Keratinocyte (primary cell): ENCODE results near the gene LRR1. TPM values are rescaled to one million over a fixed set of nuclear protein-coding genes. Genes with fewer than 3 reads are reported as not detected.
A peak's percentile ranks its signal among the peaks of the same experiment; 100 is the strongest.

Source experiments
- DNase-seq: peaks from one replicate; pipeline ENCODE4 v3.0.0-alpha.2; 2011; ENCODE audit warnings: low read depth, missing footprints, low spot score
- FAIRE-seq: peaks from 2 replicates; lab custom pipeline; 2011; peaks lifted over from hg19 to GRCh38; lab: Jason Lieb, UNC
- H2AFZ ChIP-seq: 2 replicates; pipeline ENCODE4 v1.6.0; 2012; ENCODE audit warnings: low read length, control low read depth, inconsistent platforms; ENCODE audit not compliant: control insufficient read depth
- H3K27ac ChIP-seq: 2 replicates; pipeline ENCODE4 v1.5.1; 2011; ENCODE audit warnings: low read length; ENCODE audit not compliant: control insufficient read depth, insufficient read depth
- H3K27me3 ChIP-seq: 3 replicates; pipeline ENCODE4 v1.6.0; 2011; ENCODE audit warnings: low read length; ENCODE audit not compliant: control insufficient read depth, insufficient read depth; ENCODE audit errors: extremely low read depth
- H3K36me3 ChIP-seq, 2 experiments: 2 replicates in 1 of 2; 3 replicates in 1 of 2; pipeline ENCODE4 v1.5.1; 2011; ENCODE audit warnings: low read length in 2 of 2, mild to moderate bottlenecking in 1 of 2; ENCODE audit not compliant: control insufficient read depth in 2 of 2, insufficient read depth in 2 of 2; ENCODE audit errors: extremely low read depth in 1 of 2
- H3K4me1 ChIP-seq: 3 replicates; pipeline ENCODE4 v1.5.1; 2011; ENCODE audit warnings: low read length; ENCODE audit not compliant: control insufficient read depth, insufficient read depth; ENCODE audit errors: extremely low read depth
- H3K4me2 ChIP-seq: 3 replicates; pipeline ENCODE4 v1.6.0; 2011; ENCODE audit warnings: low read depth, low read length; ENCODE audit not compliant: control insufficient read depth, insufficient read depth; ENCODE audit errors: extremely low read depth
- H3K4me3 ChIP-seq, 3 experiments: fragments of 200-600 bp in 1 of 3; sonication (generic) in 1 of 3; 2 replicates in 2 of 3; 3 replicates in 1 of 3; pipeline ENCODE4 v1.5.1; 2011 to 2016; ENCODE audit warnings: low read length in 3 of 3, mild to moderate bottlenecking in 3 of 3, control low read depth in 2 of 3, inconsistent platforms in 1 of 3, low read depth in 1 of 3, mixed read lengths in 1 of 3, mixed run types in 1 of 3, moderate library complexity in 1 of 3; ENCODE audit not compliant: control insufficient read depth in 2 of 3, insufficient read depth in 2 of 3; ENCODE audit errors: extremely low read depth in 1 of 3
- H3K79me2 ChIP-seq: 2 replicates; pipeline ENCODE4 v1.6.0; 2012; ENCODE audit warnings: low read length; ENCODE audit not compliant: control insufficient read depth, insufficient read depth
- H3K9ac ChIP-seq: 3 replicates; pipeline ENCODE4 v1.6.0; 2011; ENCODE audit warnings: low read length; ENCODE audit not compliant: control insufficient read depth, insufficient read depth; ENCODE audit errors: extremely low read depth
- H3K9me1 ChIP-seq: 3 replicates; pipeline ENCODE4 v1.6.0; 2011; ENCODE audit warnings: low read length; ENCODE audit not compliant: control insufficient read depth, insufficient read depth; ENCODE audit errors: extremely low read depth
- H3K9me3 ChIP-seq: 2 replicates; pipeline ENCODE4 v1.5.1; 2012; ENCODE audit warnings: low read depth, low read length; ENCODE audit not compliant: control insufficient read depth
- H4K20me1 ChIP-seq: 3 replicates; pipeline ENCODE4 v1.6.0; 2011; ENCODE audit warnings: low read length; ENCODE audit not compliant: control insufficient read depth, insufficient read depth; ENCODE audit errors: extremely low read depth
- EZH2 ChIP-seq: IDR thresholded peaks from one replicate; pipeline ENCODE4 v1.6.1; 2012; ENCODE audit warnings: inconsistent platforms, mild to moderate bottlenecking, low read length, moderate library complexity
- dilution Hi-C: fragments of 300-500 bp; cut with MboI; formaldehyde crosslinking; loops from one replicate; pipeline ENCODE4 v1.7.0; 2020; ENCODE audit warnings: low sequenced_read_pairs; ENCODE audit not compliant: extremely low pct_ligation_motif_present
- polyA plus RNA-seq, 5 experiments: library from polyadenylated mRNA; depleted of rRNA in 3 of 5; stranded (reverse) in 3 of 5; stranded (forward) in 1 of 5; unstranded in 1 of 5; fragments of >200 nt; gene quantifications; 1 replicate in 1 of 5; 2 replicates in 3 of 5; 3 replicates in 1 of 5; pipeline versions ENCODE4 v1.2.1 to v1.2.3, GENCODE V29; 2011 to 2012; ENCODE audit warnings: missing spikeins in 2 of 5, low read depth in 1 of 5, low replicate concordance in 1 of 5
- TF ChIP-seq, protein P1 (sequence below), 3 experiments: IDR thresholded peaks in 1 of 3; conservative IDR thresholded peaks in 1 of 3; optimal IDR thresholded peaks in 1 of 3; 2 replicates in 2 of 3; 3 replicates in 1 of 3; pipeline versions ENCODE3 to v1.5.1; 2011; ENCODE audit warnings: low read length in 3 of 3, mild to moderate bottlenecking in 3 of 3, moderate library complexity in 2 of 3, control low read depth in 1 of 3, inconsistent platforms in 1 of 3; ENCODE audit not compliant: insufficient read depth in 2 of 3; ENCODE audit errors: extremely low read depth in 1 of 3

LRR1 gene
- polyA plus RNA-seq, 1 donor (not counting 4 experiments of a cell fraction or from before 2014, with no cell fraction given) = 22.7 TPM

GRCh38 chr14:49619730-49620129, 21.0 kb downstream of the LRR1 start:
- H2AFZ ChIP-seq = no peak overlapping the region
- no peaks in the 10 kb centered on the region for H3K27me3 ChIP-seq
- H4K20me1 ChIP-seq = peaks cover 7% of the 10 kb centered on the region
- dilution Hi-C loops = no loop called here
- H3K9me1 ChIP-seq = no peaks in the 10 kb centered on the region
- H3K79me2 ChIP-seq = peaks cover 57% of the 10 kb centered on the region
- peak overlapping the region; percentile 100 for H3K9ac ChIP-seq
- FAIRE-seq (no peak), DNase-seq (no peak)
- TF ChIP-seq, protein P1, sequence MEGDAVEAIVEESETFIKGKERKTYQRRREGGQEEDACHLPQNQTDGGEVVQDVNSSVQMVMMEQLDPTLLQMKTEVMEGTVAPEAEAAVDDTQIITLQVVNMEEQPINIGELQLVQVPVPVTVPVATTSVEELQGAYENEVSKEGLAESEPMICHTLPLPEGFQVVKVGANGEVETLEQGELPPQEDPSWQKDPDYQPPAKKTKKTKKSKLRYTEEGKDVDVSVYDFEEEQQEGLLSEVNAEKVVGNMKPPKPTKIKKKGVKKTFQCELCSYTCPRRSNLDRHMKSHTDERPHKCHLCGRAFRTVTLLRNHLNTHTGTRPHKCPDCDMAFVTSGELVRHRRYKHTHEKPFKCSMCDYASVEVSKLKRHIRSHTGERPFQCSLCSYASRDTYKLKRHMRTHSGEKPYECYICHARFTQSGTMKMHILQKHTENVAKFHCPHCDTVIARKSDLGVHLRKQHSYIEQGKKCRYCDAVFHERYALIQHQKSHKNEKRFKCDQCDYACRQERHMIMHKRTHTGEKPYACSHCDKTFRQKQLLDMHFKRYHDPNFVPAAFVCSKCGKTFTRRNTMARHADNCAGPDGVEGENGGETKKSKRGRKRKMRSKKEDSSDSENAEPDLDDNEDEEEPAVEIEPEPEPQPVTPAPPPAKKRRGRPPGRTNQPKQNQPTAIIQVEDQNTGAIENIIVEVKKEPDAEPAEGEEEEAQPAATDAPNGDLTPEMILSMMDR (optimal IDR thresholded peaks at IDR 0.05 in 1 of 3, IDR thresholded peaks at IDR 0.05 in 1 of 3, conservative IDR thresholded peaks at IDR 0.05 in 1 of 3; ENCODE audit: extremely low read depth in 1 of 3, insufficient read depth in 2 of 3, low read length in 3 of 3) = no peak
- TF ChIP-seq EZH2 = no peak
- peak overlapping the region; percentile 99 for H3K27ac ChIP-seq
- H3K9me3 ChIP-seq = no peaks in the 10 kb centered on the region
- H3K4me2 ChIP-seq = peak overlapping the region; percentile 79
- H3K36me3 ChIP-seq = peaks cover 2 to 9% of the 10 kb centered on the region in 2 experiments
- H3K4me1 ChIP-seq = peaks cover 50% of the 10 kb centered on the region
- H3K4me3 ChIP-seq = peak overlapping the region; percentile 77 to 100 (median 100)

DNA sequence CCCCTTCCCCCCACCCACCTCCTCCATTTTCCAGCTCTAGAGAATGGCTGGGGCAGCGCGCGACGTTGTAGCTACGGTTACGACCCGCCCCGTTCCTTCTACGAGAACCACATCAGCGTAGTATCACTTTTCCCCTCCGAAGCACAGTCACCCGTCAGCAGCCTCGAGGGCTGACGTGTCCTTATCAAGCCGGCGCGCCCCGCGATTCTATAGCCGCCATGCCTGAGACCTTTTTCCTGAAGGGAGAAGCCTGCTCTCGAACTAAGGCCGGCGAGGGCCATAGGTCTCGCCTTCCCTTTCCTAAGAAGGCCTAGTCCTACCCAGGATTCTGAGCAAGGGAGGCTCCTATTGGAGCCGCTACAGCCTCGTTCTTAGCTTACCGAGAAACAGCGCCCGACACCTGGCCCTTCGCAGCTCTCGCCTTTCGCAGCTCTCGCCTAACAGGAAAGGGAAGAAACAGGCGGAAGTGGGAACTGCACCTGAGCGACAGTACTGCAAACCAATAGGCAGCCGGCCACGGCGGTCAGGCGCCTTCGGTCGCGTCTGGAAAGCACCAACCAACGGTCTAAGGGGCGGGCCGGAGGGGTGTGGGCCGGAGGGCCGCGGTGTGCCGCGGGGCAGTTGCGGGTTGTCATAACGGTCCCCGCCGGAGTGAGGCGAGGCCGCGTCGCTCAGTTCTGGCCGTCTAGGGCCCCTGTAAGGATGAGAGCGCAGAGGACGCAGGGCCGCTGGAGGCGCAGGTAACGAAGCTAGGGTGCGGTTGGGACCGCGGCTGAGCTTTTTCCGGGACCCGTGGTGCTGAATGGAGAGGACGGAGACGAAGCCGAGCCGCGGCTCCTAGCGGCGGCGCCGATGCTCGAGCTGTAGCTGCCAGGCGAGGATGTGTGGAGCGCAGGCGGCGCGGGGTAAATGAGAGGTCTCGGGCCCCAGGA, 21.7 kb downstream of the LRR1 start, which contains the start of the genes MGAT2 and RPL36AL:
Gene MGAT2 (plus strand): TSS at position 618 of the 932 bp plus-strand sequence. CDS start 470 bp downstream, outside the sequence.
Gene RPL36AL (minus strand): TSS at position 445 of the 932 bp plus-strand sequence. CDS start 1,522 bp downstream, outside the sequence.
- dilution Hi-C loops = no loop called here
- H3K9ac ChIP-seq = peak within 1 kb of the TSS; percentile 100
- peaks cover 7% of the 10 kb centered on the region for H4K20me1 ChIP-seq
- H3K9me1 ChIP-seq = no peaks in the 10 kb centered on the region
- H2AFZ ChIP-seq = peak within 1 kb of the TSS; percentile 83
- peaks cover 50% of the 10 kb centered on the region for H3K4me1 ChIP-seq
- TF ChIP-seq EZH2 = no peak
- TF ChIP-seq, protein P1 (optimal IDR thresholded peaks at IDR 0.05 in 1 of 3, IDR thresholded peaks at IDR 0.05 in 1 of 3, conservative IDR thresholded peaks at IDR 0.05 in 1 of 3; ENCODE audit: extremely low read depth in 1 of 3, insufficient read depth in 2 of 3, low read length in 3 of 3) = peak in 2 of 3 experiments; percentile 7 to 53
- H3K79me2 ChIP-seq = peaks cover 58% of the 10 kb centered on the region
- DNase-seq = peak; percentile 71
- H3K4me2 ChIP-seq = peak within 1 kb of the TSS; percentile 100
- peak within 1 kb of the TSS; percentile 99 for H3K27ac ChIP-seq
- no peaks in the 10 kb centered on the region for H3K27me3 ChIP-seq
- FAIRE-seq = peak; percentile 26
- peak within 1 kb of the TSS; percentile 77 to 100 (median 100) for H3K4me3 ChIP-seq
- no peaks in the 10 kb centered on the region for H3K9me3 ChIP-seq
- peaks cover 2 to 9% of the 10 kb centered on the region in 2 experiments for H3K36me3 ChIP-seq
